GM19438 (cell line): ENCODE results near the gene CHODL.

Source experiments
- ATAC-seq: cut with Tn5 transposase; IDR thresholded peaks from one replicate; pipeline ENCODE4 v1.9.1; 2021; ENCODE audit warnings: low read depth; ENCODE audit not compliant: unreplicated experiment

Gene CHODL

GRCh38 chr21:18285379-18285778 lies 40.7 kb downstream of the CHODL start:
- ATAC-seq, result no peak

- no peak for ATAC-seq
Observed at GRCh38 chr21:18289876-18290275, 45.2 kb downstream of the CHODL start.

- no peak for ATAC-seq
Observed at GRCh38 chr21:18294100-18294499, 49.5 kb downstream of the CHODL start.

- ATAC-seq, result no peak
Observed at GRCh38 chr21:18298228-18298627, 53.6 kb downstream of the CHODL start.
